ENCODE data around the gene KCNAB2.

KCNAB2 gene

GRCh38 chr1:6108476-6108875 lies 62.8 kb downstream of the KCNAB2 start:
- ATAC-seq: no peak
- no peak for TF ChIP-seq ISL1 (CRISPR knock-in tag; IDR thresholded peaks at IDR 0.05)
- TF ChIP-seq ZNF565 (CRISPR knock-in tag; conservative IDR thresholded peaks at IDR 0.05; ENCODE audit: low read depth): no peak
- TF ChIP-seq BACH2 (CRISPR knock-in tag; IDR thresholded peaks at IDR 0.05; ENCODE audit: borderline replicate concordance): no peak
- no peak for TF ChIP-seq RARB (CRISPR knock-in tag; IDR thresholded peaks at IDR 0.05)
- TF ChIP-seq SNAI2 (CRISPR knock-in tag; IDR thresholded peaks at IDR 0.05): no peak
- TF ChIP-seq GLIS3 (CRISPR knock-in tag; IDR thresholded peaks at IDR 0.05): no peak
- TF ChIP-seq ZC3H10 (CRISPR knock-in tag; IDR thresholded peaks at IDR 0.05): no peak
- TF ChIP-seq ARNTL (CRISPR knock-in tag; IDR thresholded peaks at IDR 0.05; ENCODE audit: borderline replicate concordance, low read depth): no peak
- no peak for TF ChIP-seq POU6F1 (CRISPR knock-in tag; IDR thresholded peaks at IDR 0.05; ENCODE audit: borderline replicate concordance, low read depth)
- TF ChIP-seq PPARA (CRISPR knock-in tag; IDR thresholded peaks at IDR 0.05; ENCODE audit: borderline replicate concordance): no peak
- no peak for TF ChIP-seq ZFP3 (CRISPR knock-in tag; IDR thresholded peaks at IDR 0.05)
- TF ChIP-seq, protein P1, sequence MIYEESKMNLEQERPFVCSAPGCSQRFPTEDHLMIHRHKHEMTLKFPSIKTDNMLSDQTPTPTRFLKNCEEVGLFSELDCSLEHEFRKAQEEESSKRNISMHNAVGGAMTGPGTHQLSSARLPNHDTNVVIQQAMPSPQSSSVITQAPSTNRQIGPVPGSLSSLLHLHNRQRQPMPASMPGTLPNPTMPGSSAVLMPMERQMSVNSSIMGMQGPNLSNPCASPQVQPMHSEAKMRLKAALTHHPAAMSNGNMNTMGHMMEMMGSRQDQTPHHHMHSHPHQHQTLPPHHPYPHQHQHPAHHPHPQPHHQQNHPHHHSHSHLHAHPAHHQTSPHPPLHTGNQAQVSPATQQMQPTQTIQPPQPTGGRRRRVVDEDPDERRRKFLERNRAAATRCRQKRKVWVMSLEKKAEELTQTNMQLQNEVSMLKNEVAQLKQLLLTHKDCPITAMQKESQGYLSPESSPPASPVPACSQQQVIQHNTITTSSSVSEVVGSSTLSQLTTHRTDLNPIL (CRISPR knock-in tag; IDR thresholded peaks at IDR 0.05; ENCODE audit: low read depth): no peak
- TF ChIP-seq TCF4 (CRISPR knock-in tag; IDR thresholded peaks at IDR 0.05; ENCODE audit: borderline replicate concordance): no peak

- ATAC-seq: peak; percentile 77
- TF ChIP-seq BACH2 (CRISPR knock-in tag; IDR thresholded peaks at IDR 0.05; ENCODE audit: borderline replicate concordance) (no peak), CSDC2 (CRISPR knock-in tag; IDR thresholded peaks at IDR 0.05) (no peak), ZNF8 (CRISPR knock-in tag; IDR thresholded peaks at IDR 0.05) (no peak), ZFP3 (CRISPR knock-in tag; IDR thresholded peaks at IDR 0.05) (no peak), TOX (CRISPR knock-in tag; IDR thresholded peaks at IDR 0.05; ENCODE audit: borderline replicate concordance) (no peak), ZFP30 (CRISPR knock-in tag; IDR thresholded peaks at IDR 0.05) (no peak), GLIS3 (CRISPR knock-in tag; IDR thresholded peaks at IDR 0.05) (no peak), SNAI2 (CRISPR knock-in tag; IDR thresholded peaks at IDR 0.05) (no peak), ESRRG (CRISPR knock-in tag; IDR thresholded peaks at IDR 0.05) (no peak), ZC3H10 (CRISPR knock-in tag; IDR thresholded peaks at IDR 0.05) (no peak), POU6F1 (CRISPR knock-in tag; IDR thresholded peaks at IDR 0.05; ENCODE audit: borderline replicate concordance, low read depth) (no peak), ZNF565 (CRISPR knock-in tag; conservative IDR thresholded peaks at IDR 0.05; ENCODE audit: low read depth) (no peak), ZNF70 (CRISPR knock-in tag; IDR thresholded peaks at IDR 0.05) (no peak), ISL1 (CRISPR knock-in tag; IDR thresholded peaks at IDR 0.05) (no peak), OSR1 (CRISPR knock-in tag; IDR thresholded peaks at IDR 0.05) (no peak), TCF4 (CRISPR knock-in tag; IDR thresholded peaks at IDR 0.05; ENCODE audit: borderline replicate concordance) (no peak), PPARA (CRISPR knock-in tag; IDR thresholded peaks at IDR 0.05; ENCODE audit: borderline replicate concordance) (no peak)
- TF ChIP-seq, protein P2, sequence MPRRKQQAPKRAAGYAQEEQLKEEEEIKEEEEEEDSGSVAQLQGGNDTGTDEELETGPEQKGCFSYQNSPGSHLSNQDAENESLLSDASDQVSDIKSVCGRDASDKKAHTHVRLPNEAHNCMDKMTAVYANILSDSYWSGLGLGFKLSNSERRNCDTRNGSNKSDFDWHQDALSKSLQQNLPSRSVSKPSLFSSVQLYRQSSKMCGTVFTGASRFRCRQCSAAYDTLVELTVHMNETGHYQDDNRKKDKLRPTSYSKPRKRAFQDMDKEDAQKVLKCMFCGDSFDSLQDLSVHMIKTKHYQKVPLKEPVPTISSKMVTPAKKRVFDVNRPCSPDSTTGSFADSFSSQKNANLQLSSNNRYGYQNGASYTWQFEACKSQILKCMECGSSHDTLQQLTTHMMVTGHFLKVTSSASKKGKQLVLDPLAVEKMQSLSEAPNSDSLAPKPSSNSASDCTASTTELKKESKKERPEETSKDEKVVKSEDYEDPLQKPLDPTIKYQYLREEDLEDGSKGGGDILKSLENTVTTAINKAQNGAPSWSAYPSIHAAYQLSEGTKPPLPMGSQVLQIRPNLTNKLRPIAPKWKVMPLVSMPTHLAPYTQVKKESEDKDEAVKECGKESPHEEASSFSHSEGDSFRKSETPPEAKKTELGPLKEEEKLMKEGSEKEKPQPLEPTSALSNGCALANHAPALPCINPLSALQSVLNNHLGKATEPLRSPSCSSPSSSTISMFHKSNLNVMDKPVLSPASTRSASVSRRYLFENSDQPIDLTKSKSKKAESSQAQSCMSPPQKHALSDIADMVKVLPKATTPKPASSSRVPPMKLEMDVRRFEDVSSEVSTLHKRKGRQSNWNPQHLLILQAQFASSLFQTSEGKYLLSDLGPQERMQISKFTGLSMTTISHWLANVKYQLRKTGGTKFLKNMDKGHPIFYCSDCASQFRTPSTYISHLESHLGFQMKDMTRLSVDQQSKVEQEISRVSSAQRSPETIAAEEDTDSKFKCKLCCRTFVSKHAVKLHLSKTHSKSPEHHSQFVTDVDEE (CRISPR knock-in tag; IDR thresholded peaks at IDR 0.05): no peak
- TF ChIP-seq, protein P3, sequence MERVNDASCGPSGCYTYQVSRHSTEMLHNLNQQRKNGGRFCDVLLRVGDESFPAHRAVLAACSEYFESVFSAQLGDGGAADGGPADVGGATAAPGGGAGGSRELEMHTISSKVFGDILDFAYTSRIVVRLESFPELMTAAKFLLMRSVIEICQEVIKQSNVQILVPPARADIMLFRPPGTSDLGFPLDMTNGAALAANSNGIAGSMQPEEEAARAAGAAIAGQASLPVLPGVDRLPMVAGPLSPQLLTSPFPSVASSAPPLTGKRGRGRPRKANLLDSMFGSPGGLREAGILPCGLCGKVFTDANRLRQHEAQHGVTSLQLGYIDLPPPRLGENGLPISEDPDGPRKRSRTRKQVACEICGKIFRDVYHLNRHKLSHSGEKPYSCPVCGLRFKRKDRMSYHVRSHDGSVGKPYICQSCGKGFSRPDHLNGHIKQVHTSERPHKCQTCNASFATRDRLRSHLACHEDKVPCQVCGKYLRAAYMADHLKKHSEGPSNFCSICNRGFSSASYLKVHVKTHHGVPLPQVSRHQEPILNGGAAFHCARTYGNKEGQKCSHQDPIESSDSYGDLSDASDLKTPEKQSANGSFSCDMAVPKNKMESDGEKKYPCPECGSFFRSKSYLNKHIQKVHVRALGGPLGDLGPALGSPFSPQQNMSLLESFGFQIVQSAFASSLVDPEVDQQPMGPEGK (CRISPR knock-in tag; IDR thresholded peaks at IDR 0.05; ENCODE audit: borderline replicate concordance): no peak
- TF ChIP-seq, protein P4, sequence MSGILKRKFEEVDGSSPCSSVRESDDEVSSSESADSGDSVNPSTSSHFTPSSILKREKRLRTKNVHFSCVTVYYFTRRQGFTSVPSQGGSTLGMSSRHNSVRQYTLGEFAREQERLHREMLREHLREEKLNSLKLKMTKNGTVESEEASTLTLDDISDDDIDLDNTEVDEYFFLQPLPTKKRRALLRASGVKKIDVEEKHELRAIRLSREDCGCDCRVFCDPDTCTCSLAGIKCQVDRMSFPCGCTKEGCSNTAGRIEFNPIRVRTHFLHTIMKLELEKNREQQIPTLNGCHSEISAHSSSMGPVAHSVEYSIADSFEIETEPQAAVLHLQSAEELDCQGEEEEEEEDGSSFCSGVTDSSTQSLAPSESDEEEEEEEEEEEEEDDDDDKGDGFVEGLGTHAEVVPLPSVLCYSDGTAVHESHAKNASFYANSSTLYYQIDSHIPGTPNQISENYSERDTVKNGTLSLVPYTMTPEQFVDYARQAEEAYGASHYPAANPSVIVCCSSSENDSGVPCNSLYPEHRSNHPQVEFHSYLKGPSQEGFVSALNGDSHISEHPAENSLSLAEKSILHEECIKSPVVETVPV (CRISPR knock-in tag; IDR thresholded peaks at IDR 0.05): no peak
Observed at GRCh38 chr1:6108937-6109614, 63.4 kb downstream of the KCNAB2 start.

Measured in SK-N-SH treated with all-trans-retinoic acid at 6 μM for 48 hours (cell line).